Type B pancreatic cell (in vitro differentiated cells): ENCODE results near the gene FYN. TPM values are rescaled to one million over a fixed set of nuclear protein-coding genes. Genes with fewer than 3 reads are reported as not detected.

Source experiments
- DNase-seq: peaks from one replicate; pipeline ENCODE4 v3.0.0; 2021; ENCODE audit warnings: mixed read lengths; ENCODE audit not compliant: unreplicated experiment; ENCODE audit errors: extremely low spot score
- H3K27ac Mint-ChIP-seq: 2 replicates; pipeline ENCODE4 v1.8.0; 2021; ENCODE audit warnings: mild to moderate bottlenecking, mixed read lengths
- H3K27me3 Mint-ChIP-seq: 2 replicates; pipeline ENCODE4 v1.8.0; 2021; ENCODE audit warnings: mixed read lengths
- H3K36me3 Mint-ChIP-seq: 2 replicates; pipeline ENCODE4 v1.8.0; 2021; ENCODE audit warnings: mixed read lengths
- H3K4me1 Mint-ChIP-seq: one replicate; pipeline ENCODE4 v1.8.0; 2021; ENCODE audit warnings: mixed read lengths; ENCODE audit not compliant: unreplicated experiment
- H3K4me3 Mint-ChIP-seq: 2 replicates; pipeline ENCODE4 v1.8.0; 2021; ENCODE audit warnings: mild to moderate bottlenecking, mixed read lengths
- H3K9me3 Mint-ChIP-seq: 2 replicates; pipeline ENCODE4 v1.8.0; 2021; ENCODE audit warnings: mixed read lengths
- total RNA-seq: library from RNA; stranded (reverse); gene quantifications from 2 replicates; pipeline ENCODE4 v1.2.1, GENCODE V29; 2021; ENCODE audit warnings: low replicate concordance
- TF ChIP-seq, protein P1 (sequence below): fragments of 200-600 bp; sonication (generic); conservative IDR thresholded peaks from 2 replicates; pipeline ENCODE4 v1.5.0; 2021; ENCODE audit warnings: antibody characterized with exemption, mild to moderate bottlenecking

The FYN gene
- total RNA-seq, 1 donor from 2014 or later = 131 TPM

DNA sequence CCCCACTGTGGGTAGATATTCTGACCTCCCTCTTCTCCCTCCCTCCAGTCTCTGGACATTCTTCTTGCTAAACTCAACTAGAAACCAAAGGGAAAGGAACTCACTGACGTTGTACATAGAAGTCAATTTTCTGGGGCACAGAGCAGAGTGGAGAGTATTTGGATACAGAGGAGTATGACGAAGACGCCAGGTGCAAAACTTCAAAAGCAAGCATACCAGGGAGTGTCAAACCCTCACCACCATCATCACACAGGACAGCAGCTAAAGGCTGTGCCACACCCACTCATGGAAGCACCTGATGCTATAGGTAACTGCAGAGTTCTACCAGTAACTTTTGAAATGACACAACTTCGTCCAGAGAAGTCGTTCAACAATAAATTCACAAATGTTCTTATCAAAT lies 64.8 kb downstream of the FYN start:
- no peaks in the 10 kb centered on the region for H3K27me3 Mint-ChIP-seq
- TF ChIP-seq, protein P1, sequence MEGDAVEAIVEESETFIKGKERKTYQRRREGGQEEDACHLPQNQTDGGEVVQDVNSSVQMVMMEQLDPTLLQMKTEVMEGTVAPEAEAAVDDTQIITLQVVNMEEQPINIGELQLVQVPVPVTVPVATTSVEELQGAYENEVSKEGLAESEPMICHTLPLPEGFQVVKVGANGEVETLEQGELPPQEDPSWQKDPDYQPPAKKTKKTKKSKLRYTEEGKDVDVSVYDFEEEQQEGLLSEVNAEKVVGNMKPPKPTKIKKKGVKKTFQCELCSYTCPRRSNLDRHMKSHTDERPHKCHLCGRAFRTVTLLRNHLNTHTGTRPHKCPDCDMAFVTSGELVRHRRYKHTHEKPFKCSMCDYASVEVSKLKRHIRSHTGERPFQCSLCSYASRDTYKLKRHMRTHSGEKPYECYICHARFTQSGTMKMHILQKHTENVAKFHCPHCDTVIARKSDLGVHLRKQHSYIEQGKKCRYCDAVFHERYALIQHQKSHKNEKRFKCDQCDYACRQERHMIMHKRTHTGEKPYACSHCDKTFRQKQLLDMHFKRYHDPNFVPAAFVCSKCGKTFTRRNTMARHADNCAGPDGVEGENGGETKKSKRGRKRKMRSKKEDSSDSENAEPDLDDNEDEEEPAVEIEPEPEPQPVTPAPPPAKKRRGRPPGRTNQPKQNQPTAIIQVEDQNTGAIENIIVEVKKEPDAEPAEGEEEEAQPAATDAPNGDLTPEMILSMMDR = no peak
- H3K27ac Mint-ChIP-seq = peak overlapping the region; percentile 72
- no peak overlapping the region for H3K4me3 Mint-ChIP-seq
- H3K9me3 Mint-ChIP-seq = no peaks in the 10 kb centered on the region
- DNase-seq = no peak
- H3K36me3 Mint-ChIP-seq = peaks cover 29% of the 10 kb centered on the region
- H3K4me1 Mint-ChIP-seq = peaks cover 53% of the 10 kb centered on the region

DNA sequence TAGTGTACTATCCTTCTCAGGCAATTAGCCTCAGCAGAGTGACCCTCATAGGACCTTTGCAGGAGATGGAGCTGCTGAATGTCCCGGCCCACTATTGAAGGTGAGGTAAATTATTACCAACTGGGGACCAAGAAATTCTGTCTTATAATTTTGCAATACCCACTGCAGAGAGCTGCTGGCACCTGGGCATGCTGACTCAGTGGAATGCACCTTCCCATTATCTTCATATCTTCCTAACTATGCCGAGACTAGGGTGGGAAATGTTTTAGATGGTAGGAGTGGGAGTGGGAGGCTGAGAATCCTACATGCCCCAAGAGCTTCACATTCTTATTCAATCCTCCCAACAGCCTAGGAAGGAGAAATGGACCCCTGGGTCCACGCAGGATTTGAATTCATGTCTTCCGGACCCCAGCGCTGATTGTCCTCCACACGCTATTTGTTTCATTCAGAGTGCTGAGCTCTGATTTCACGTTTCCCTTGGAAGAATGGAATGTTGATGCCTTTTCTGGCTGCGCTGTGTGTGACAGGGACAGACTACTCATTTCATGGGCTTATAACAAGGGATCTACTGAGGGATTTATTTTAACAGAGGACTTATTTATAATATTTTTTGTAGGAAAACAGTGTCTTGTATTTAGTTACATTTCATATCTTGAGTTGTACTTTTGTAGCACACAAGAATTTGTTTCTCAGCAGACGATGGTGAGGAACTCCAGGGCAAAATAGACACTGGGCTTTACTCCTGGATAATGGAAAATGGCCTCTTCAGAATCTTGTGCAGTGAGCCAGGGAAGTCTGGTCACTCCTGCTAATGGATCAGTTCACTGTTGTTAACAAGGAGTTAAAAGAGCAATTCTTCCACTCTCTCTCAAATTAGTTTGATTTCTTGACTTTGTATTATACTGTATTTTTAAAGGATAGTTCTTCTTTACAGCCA lies 66.4 kb downstream of the FYN start:
- H3K27ac Mint-ChIP-seq = no peak overlapping the region
- H3K36me3 Mint-ChIP-seq = peaks cover 25% of the 10 kb centered on the region
- no peaks in the 10 kb centered on the region for H3K9me3 Mint-ChIP-seq
- no peak for DNase-seq
- TF ChIP-seq, protein P1 = no peak
- no peaks in the 10 kb centered on the region for H3K27me3 Mint-ChIP-seq
- H3K4me3 Mint-ChIP-seq = no peak overlapping the region
- peaks cover 52% of the 10 kb centered on the region for H3K4me1 Mint-ChIP-seq

DNA sequence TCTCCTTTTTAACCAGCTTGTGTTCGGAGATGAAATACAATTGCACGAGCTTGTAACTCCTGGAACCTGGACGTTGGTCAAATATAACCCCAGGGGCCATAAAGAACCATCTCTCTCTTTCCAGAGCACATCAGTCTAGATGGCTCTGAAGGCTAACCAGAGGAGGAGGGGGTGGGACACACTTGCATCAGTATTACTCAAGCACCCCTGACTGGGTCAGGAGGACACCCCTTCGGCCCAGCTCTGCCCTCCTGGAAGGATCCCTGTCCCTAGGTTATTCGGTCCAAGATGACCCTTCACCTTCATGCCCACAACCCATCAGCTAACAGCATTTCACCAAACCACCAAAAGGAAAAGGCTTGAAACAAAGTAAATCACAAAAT lies 67.1 kb downstream of the FYN start:
- Mint-ChIP-seq H3K27ac (no peak overlapping the region), H3K4me3 (no peak overlapping the region)
- TF ChIP-seq, protein P1 = no peak

DNA sequence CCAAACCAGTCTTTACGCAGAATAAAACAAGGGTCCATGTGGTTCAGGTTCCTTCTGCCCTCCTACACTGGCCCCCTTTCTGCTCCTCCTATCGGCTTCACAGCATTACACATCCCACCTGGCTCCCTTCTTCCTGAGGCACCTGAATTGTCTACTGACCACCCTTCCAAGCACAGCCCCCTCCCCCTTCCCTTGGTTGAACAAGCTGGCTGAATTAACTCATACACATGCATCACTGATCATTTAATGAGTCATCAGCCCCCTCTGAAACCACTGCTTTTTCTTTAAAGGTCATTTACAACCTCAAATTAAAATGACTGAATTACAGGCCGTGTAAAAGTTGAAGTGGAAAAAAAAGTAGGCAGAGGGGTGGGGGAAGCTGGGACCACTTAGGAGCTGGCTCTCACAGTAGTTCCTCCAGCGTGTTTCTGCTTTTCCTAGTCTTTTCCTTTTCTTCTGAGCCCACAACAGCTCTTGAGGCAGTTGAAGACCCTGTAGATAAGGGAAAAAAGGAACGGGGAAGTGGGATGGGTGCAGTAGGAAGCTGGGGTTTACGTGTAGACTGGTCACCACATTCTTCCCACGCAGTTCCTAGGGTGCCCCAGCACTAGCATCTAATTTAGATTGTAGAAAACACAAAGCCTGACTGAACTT lies 67.6 kb downstream of the FYN start:
- peaks cover 23% of the 10 kb centered on the region for H3K36me3 Mint-ChIP-seq
- peak overlapping the region; percentile 67 for H3K27ac Mint-ChIP-seq
- no peaks in the 10 kb centered on the region for H3K27me3 Mint-ChIP-seq
- TF ChIP-seq, protein P1 = no peak
- no peaks in the 10 kb centered on the region for H3K9me3 Mint-ChIP-seq
- H3K4me1 Mint-ChIP-seq = peaks cover 40% of the 10 kb centered on the region
- H3K4me3 Mint-ChIP-seq = no peak overlapping the region
- DNase-seq = no peak

More for the DNA sequence above, 67.1 kb downstream of the FYN start:
- Mint-ChIP-seq H3K27me3 (no peaks in the 10 kb centered on the region), H3K4me1 (peaks cover 45% of the 10 kb centered on the region), H3K9me3 (no peaks in the 10 kb centered on the region), H3K36me3 (peaks cover 28% of the 10 kb centered on the region)
- DNase-seq = no peak

DNA sequence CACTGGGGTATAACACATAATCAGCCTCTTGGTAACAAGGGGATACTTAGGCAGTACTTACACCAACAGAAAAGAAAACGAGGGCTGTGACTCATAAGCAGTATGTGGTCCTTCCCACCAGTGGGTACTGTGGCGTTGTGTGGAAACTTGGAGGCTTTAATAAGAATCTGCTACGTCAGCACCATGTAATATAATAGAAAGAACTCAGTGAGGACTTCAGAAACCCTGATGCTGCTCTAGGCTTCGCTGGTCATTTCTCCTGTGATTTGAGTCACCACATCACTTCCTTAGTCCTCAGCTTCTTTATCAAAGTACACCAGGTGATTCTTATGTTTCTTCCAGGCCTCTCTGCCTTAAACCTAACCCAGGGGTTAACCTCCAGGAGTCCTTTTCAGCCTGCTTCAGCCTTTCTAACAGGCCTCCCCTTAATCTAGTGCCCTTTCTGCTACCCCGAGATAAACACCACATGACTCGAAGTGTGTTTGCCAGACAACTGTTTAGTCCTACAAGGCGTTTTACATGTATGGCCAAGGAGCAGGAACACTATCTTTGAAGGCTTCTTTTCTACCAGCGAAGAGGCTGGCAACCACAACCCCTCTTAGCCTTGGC lies 68.5 kb downstream of the FYN start:
- no peaks in the 10 kb centered on the region for H3K9me3 Mint-ChIP-seq
- H3K27ac Mint-ChIP-seq = peak overlapping the region; percentile 37
- TF ChIP-seq, protein P1 = no peak
- H3K4me1 Mint-ChIP-seq = peaks cover 36% of the 10 kb centered on the region
- H3K4me3 Mint-ChIP-seq = no peak overlapping the region
- no peaks in the 10 kb centered on the region for H3K27me3 Mint-ChIP-seq
- no peak for DNase-seq
- H3K36me3 Mint-ChIP-seq = peaks cover 23% of the 10 kb centered on the region
